DND-41 (cell line): Measurements from ENCODE around the gene GNG13.
A peak's percentile ranks its signal among the peaks of the same experiment; 100 is the strongest.

Experiments
- ATAC-seq: fragments of 200-7000 bp; cut with Tn5 transposase; 3 replicates; pipeline ENCODE4 v1.9.1; 2021; ENCODE audit warnings: low read depth; ENCODE audit not compliant: insufficient read depth
- DNase-seq: peaks from one replicate; pipeline ENCODE4 v3.0.0-alpha.2; 2020
- H2AFZ ChIP-seq: 2 replicates; pipeline ENCODE4 v1.6.0; 2012; ENCODE audit warnings: low read depth, low read length
- H3K27ac ChIP-seq: 2 replicates; pipeline ENCODE4 v1.5.1; 2012; ENCODE audit warnings: low read length, inconsistent platforms
- H3K27me3 ChIP-seq: fragments of 200-600 bp; sonication (generic); 2 replicates; pipeline ENCODE4 v1.6.0; 2012; ENCODE audit warnings: low read length, mild to moderate bottlenecking, inconsistent platforms; ENCODE audit not compliant: insufficient read depth, poor library complexity
- H3K36me3 ChIP-seq: 2 replicates; pipeline ENCODE4 v1.5.1; 2012; ENCODE audit warnings: low read length, inconsistent platforms; ENCODE audit not compliant: insufficient read depth
- H3K4me1 ChIP-seq: 2 replicates; pipeline ENCODE4 v1.5.1; 2012; ENCODE audit warnings: mild to moderate bottlenecking, low read length; ENCODE audit not compliant: insufficient read depth
- H3K4me2 ChIP-seq: 2 replicates; pipeline ENCODE4 v1.6.0; 2012; ENCODE audit warnings: mild to moderate bottlenecking, moderate library complexity, low read length, inconsistent platforms; ENCODE audit not compliant: insufficient read depth
- H3K4me3 ChIP-seq, 2 experiments: fragments of 200-600 bp in 1 of 2; shearing (Covaris generic) in 1 of 2; 2 replicates each; pipeline ENCODE4 v1.5.1; 2012 to 2016; ENCODE audit warnings: inconsistent platforms in 2 of 2, low read length in 2 of 2, mild to moderate bottlenecking in 2 of 2, low read depth in 1 of 2, moderate library complexity in 1 of 2
- H3K79me2 ChIP-seq: 2 replicates; pipeline ENCODE4 v1.6.0; 2012; ENCODE audit warnings: low read length, inconsistent platforms; ENCODE audit not compliant: insufficient read depth
- H3K9ac ChIP-seq: 2 replicates; pipeline ENCODE4 v1.6.0; 2012; ENCODE audit warnings: low read depth, mild to moderate bottlenecking, inconsistent platforms, low read length, moderate library complexity
- H3K9me3 ChIP-seq: 2 replicates; pipeline ENCODE4 v1.5.1; 2012; ENCODE audit warnings: low read length, moderate library complexity, mild to moderate bottlenecking, inconsistent platforms; ENCODE audit not compliant: insufficient read depth, severe bottlenecking
- H4K20me1 ChIP-seq: 2 replicates; pipeline ENCODE4 v1.6.0; 2012; ENCODE audit warnings: low read length; ENCODE audit not compliant: insufficient read depth
- EZH2 ChIP-seq: IDR thresholded peaks from 3 replicates; pipeline ENCODE4 v1.6.1; 2012; ENCODE audit warnings: borderline replicate concordance, low read depth, mild to moderate bottlenecking, moderate library complexity, low read length, inconsistent platforms; ENCODE audit not compliant: severe bottlenecking
- TF ChIP-seq, protein P1 (sequence below): IDR thresholded peaks from 2 replicates; pipeline ENCODE4 v1.5.1; 2012; ENCODE audit warnings: borderline replicate concordance, low read length, moderate library complexity, mild to moderate bottlenecking; ENCODE audit not compliant: poor library complexity, severe bottlenecking; ENCODE audit errors: extremely low read depth

Gene GNG13

DNA sequence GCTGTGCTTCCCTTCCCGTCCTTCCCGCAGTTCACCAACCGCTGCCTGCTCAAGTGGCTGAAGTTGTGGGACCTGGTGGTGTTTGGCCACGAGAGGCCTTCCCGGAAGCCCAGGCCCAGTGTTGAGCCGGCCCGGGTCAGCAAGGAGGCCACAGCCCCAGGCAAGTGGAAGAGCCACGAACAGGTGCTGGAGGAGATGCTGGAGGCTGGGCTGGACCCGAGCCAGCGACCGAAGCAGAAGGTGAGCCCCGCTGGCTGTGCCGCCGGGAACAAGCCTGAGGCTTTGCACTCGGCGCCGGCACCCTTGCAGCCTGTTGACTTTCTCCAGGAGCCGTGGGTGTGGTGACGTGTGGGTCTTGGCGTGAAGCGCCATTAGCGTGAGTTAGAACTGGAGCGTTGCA, 9.4 kb downstream of the GNG13 start:
- Histone ChIP-seq H3K27me3 (no peaks in the 10 kb centered on the region), H3K4me3 (no peak overlapping the region), H3K9ac (no peak overlapping the region), H4K20me1 (peaks cover 76% of the 10 kb centered on the region), H3K27ac (no peak overlapping the region), H2AFZ (no peak overlapping the region), H3K4me2 (peak overlapping the region; percentile 100; the same call in 1 of the 2 replicates), H3K36me3 (peaks cover 83% of the 10 kb centered on the region), H3K9me3 (no peaks in the 10 kb centered on the region), H3K79me2 (peaks cover 53% of the 10 kb centered on the region), H3K4me1 (peaks cover 38% of the 10 kb centered on the region)
- DNase-seq (no peak), ATAC-seq (no peak)
- no peak for TF ChIP-seq EZH2

DNA sequence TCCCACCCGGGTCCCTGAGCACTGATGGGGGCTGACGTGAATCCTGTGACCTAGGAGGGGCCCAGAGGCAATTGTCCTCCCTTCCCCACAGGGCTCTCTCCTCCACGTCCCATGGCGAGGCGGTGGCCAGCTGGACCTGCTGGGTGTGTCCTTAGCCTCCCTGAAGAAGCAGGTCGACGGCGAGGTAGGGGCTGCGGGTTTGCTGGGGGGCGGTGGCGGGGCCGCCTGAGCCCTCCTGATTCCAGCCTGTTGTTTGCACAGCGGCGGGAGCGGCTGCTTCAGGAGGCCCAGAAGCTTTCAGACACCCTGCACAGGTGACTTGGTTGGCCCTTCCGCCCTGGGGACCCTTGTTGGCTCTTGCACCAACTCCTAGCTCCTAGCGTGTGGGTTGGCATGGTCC, 10.4 kb downstream of the GNG13 start:
- TF ChIP-seq EZH2, result no peak
- TF ChIP-seq, protein P1, sequence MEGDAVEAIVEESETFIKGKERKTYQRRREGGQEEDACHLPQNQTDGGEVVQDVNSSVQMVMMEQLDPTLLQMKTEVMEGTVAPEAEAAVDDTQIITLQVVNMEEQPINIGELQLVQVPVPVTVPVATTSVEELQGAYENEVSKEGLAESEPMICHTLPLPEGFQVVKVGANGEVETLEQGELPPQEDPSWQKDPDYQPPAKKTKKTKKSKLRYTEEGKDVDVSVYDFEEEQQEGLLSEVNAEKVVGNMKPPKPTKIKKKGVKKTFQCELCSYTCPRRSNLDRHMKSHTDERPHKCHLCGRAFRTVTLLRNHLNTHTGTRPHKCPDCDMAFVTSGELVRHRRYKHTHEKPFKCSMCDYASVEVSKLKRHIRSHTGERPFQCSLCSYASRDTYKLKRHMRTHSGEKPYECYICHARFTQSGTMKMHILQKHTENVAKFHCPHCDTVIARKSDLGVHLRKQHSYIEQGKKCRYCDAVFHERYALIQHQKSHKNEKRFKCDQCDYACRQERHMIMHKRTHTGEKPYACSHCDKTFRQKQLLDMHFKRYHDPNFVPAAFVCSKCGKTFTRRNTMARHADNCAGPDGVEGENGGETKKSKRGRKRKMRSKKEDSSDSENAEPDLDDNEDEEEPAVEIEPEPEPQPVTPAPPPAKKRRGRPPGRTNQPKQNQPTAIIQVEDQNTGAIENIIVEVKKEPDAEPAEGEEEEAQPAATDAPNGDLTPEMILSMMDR, result no peak
- H3K9me3 ChIP-seq, result no peaks in the 10 kb centered on the region
- H3K4me1 ChIP-seq, result peaks cover 38% of the 10 kb centered on the region
- H2AFZ ChIP-seq, result no peak overlapping the region
- peak overlapping the region; percentile 100 for H3K4me2 ChIP-seq
- H3K27ac ChIP-seq, result no peak overlapping the region
- peaks cover 54% of the 10 kb centered on the region for H3K79me2 ChIP-seq
- ATAC-seq (no peak), DNase-seq (no peak)
- peak overlapping the region in 1 of 2 experiments; percentile 94; a peak in 2 of 4 replicates for H3K4me3 ChIP-seq
- peak overlapping the region; percentile 93 for H3K9ac ChIP-seq
- no peaks in the 10 kb centered on the region for H3K27me3 ChIP-seq
- H3K36me3 ChIP-seq, result peaks cover 85% of the 10 kb centered on the region
- H4K20me1 ChIP-seq, result peaks cover 85% of the 10 kb centered on the region

DNA sequence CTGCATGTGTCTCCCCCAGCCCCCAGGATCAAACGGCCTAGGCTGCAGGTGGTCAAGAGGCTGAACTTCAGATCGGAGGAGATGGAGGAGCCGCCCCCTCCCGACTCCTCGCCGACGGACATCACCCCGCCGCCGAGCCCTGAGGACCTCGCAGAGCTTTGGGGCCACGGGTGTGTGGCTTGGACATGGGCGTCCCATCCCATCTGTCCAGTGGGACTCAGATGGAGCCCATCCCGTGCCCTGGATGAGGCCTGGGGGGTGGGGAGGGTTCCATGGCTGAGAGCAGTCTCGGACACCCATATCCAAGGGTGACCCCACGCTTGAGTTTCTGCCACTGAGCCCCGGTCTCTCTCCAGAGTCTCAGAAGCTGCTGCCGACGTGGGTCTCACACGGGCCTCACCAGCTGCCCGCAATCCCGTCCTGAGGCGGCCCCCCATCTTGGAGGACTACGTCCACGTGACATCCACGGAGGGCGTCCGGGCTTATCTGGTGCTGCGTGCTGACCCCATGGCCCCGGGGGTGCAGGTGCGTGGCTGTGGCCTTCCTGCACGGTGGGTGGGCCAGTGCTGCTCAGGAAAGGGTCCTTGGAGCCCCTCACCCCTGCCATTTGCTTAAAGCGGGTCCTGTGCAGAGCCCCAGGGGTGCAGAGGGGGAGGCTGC, 11.2 kb downstream of the GNG13 start:
- H3K9ac ChIP-seq, result peak overlapping the region; percentile 93
- no peaks in the 10 kb centered on the region for H3K9me3 ChIP-seq
- no peak for DNase-seq
- peak overlapping the region; percentile 76 for H3K27ac ChIP-seq
- peaks cover 85% of the 10 kb centered on the region for H4K20me1 ChIP-seq
- H3K4me3 ChIP-seq, result peak overlapping the region; percentile 87 to 94
- peaks cover 38% of the 10 kb centered on the region for H3K4me1 ChIP-seq
- no peak overlapping the region for H2AFZ ChIP-seq
- H3K36me3 ChIP-seq, result peaks cover 83% of the 10 kb centered on the region
- ATAC-seq, result no peak
- TF ChIP-seq, protein P1, result no peak
- TF ChIP-seq EZH2, result no peak
- H3K27me3 ChIP-seq, result no peaks in the 10 kb centered on the region
- H3K4me2 ChIP-seq, result peak overlapping the region; percentile 100
- peaks cover 54% of the 10 kb centered on the region for H3K79me2 ChIP-seq

DNA sequence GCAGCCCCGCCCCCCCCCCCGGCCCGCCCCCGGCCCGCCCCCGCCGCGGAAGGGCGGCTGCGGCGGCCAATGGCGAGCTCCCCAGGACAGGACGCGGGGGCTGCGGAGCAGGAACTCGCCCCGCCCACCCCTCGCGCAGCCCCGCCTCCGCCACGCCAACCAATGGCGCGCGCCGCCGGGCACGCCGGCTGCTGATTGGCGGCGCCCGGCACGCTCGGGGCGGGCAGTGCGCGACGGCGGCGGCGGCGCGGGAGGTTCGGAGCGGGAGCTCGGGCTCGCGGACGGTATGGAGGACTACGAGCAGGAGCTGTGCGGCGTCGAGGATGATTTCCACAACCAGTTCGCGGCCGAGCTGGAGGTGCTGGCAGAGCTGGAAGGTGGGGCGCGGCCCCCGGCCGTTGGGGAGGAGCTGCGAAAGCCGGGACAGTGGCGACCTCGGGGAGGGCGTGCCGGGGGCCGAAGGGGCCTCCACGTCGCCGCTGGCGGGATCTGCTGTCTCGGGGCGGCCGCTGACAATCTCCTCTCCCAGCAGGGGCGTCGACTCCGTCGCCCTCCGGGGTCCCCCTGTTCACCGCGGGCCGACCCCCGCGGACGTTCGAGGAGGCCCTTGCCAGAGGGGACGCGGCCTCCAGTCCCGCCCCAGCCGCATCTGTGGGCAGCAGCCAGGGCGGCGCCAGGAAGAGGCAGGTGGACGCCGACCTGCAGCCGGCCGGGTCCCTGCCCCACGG, 12.0 kb downstream of the GNG13 start, which contains the start of gene CHTF18:
CHTF18 (plus strand) TSS at position 222 of the 728 bp plus-strand sequence; CDS start at position 287, 65 bp downstream.
- Histone ChIP-seq H3K9me3 (no peaks in the 10 kb centered on the region), H4K20me1 (peaks cover 79% of the 10 kb centered on the region), H2AFZ (peak within 1 kb of the TSS; percentile 95), H3K4me1 (peaks cover 38% of the 10 kb centered on the region), H3K79me2 (peaks cover 54% of the 10 kb centered on the region), H3K36me3 (peaks cover 76% of the 10 kb centered on the region), H3K27me3 (no peaks in the 10 kb centered on the region), H3K27ac (peak within 1 kb of the TSS; percentile 77), H3K4me3 (peak within 1 kb of the TSS; percentile 87 to 94), H3K4me2 (peak within 1 kb of the TSS; percentile 100), H3K9ac (peak within 1 kb of the TSS; percentile 94)
- ATAC-seq, result peak; percentile 88
- DNase-seq, result peak; percentile 95
- TF ChIP-seq, protein P1, result no peak
- TF ChIP-seq EZH2, result no peak
